ENCODE results near the gene FSD2. TPM values are rescaled to one million over a fixed set of nuclear protein-coding genes. Genes with fewer than 3 reads are reported as not detected.

Gene FSD2
- total RNA-seq, 1 experiment from 2014 or later: not detected

- Histone ChIP-seq H3K27me3 (ENCODE audit: insufficient read depth, low read length) (no peaks in the 10 kb centered on the region), H4K91ac (ENCODE audit: insufficient read length, low read depth, low read length) (no peak overlapping the region), H3K14ac (ENCODE audit: insufficient read depth, low read length) (no peak overlapping the region), H4K20me1 (ENCODE audit: control insufficient read depth, insufficient read depth, insufficient read length) (no peaks in the 10 kb centered on the region), H4K5ac (ENCODE audit: insufficient read length, low read depth, low read length) (no peak overlapping the region), H2BK12ac (ENCODE audit: insufficient read length, low read depth, low read length) (no peak overlapping the region), H3K4ac (ENCODE audit: low read depth, low read length) (no peak overlapping the region), H2BK5ac (ENCODE audit: insufficient read length, low read length) (no peak overlapping the region), H3T11ph (ENCODE audit: low read length) (no peak overlapping the region), H2AFZ (ENCODE audit: low read length) (no peak overlapping the region), H3K27ac (ENCODE audit: insufficient read length, low read depth, low read length) (no peak overlapping the region), H2AK5ac (ENCODE audit: insufficient read length, low read length) (no peak overlapping the region), H3K79me1 (ENCODE audit: insufficient read depth, low read depth, low read length, poor library complexity, severe bottlenecking) (no peaks in the 10 kb centered on the region), H2BK15ac (ENCODE audit: low read depth, low read length) (no peak overlapping the region), H3K79me2 (ENCODE audit: insufficient read depth, low read length) (no peaks in the 10 kb centered on the region), H2BK20ac (ENCODE audit: low read depth, low read length, poor library complexity, severe bottlenecking) (no peak overlapping the region), H4K8ac (replicated peaks; ENCODE audit: insufficient read length, low read depth, low read length) (no peak overlapping the region), H3K9me3 (ENCODE audit: control insufficient read depth, low read depth, low read length) (no peaks in the 10 kb centered on the region), H3K23me2 (ENCODE audit: insufficient read length, low read depth, low read length, poor library complexity, severe bottlenecking) (no peaks in the 10 kb centered on the region), H3K9ac (ENCODE audit: extremely low read depth, insufficient read length, low read length) (no peak overlapping the region), H3K56ac (ENCODE audit: insufficient read length, low read depth, low read length) (no peak overlapping the region), H3K4me1 (ENCODE audit: insufficient read depth, low read length) (no peaks in the 10 kb centered on the region), H3K23ac (ENCODE audit: insufficient read length, low read depth, low read length) (no peak overlapping the region), H2BK120ac (ENCODE audit: low read depth, low read length, poor library complexity, severe bottlenecking) (no peak overlapping the region), H3K4me2 (ENCODE audit: insufficient read depth, insufficient read length, low read length) (no peak overlapping the region), H3K18ac (ENCODE audit: insufficient read length, low read depth, low read length) (no peak overlapping the region)
- Mint-ChIP-seq H3K27ac (no peak overlapping the region), H3K9me3 (no peaks in the 10 kb centered on the region), H3K4me3 (no peak overlapping the region), H3K27me3 (ENCODE audit: low read depth) (no peaks in the 10 kb centered on the region), H3K36me3 (ENCODE audit: insufficient read depth in 1 of 3, low read depth in 3 of 3) (peaks cover 0 to 4% (median 0%) of the 10 kb centered on the region in 3 experiments; a peak in 2 of 7 replicates), H3K4me1 (peaks cover 4 to 5% of the 10 kb centered on the region in 2 experiments; a peak in 2 of 4 replicates)
- no peak for DNase-seq
- WGBS (ENCODE audit: extremely low coverage, insufficient read length, low lambda C conversion rate): no CpG with 5 or more reads among the region's 4 CpGs
- no peak for TF ChIP-seq CTCF (conservative IDR thresholded peaks at IDR 0.05)
Measured at GRCh38 chr15:82764117-82764490, 41.8 kb downstream of the FSD2 start.
